Glutamatergic neuron (in vitro differentiated cells): ENCODE data around the gene ARF5. TPM values are rescaled to one million over a fixed set of nuclear protein-coding genes. Genes with fewer than 3 reads are reported as not detected.

Experiments
- DNase-seq: peaks from one replicate; pipeline ENCODE4 v3.0.0; 2022
- H3K27ac Mint-ChIP-seq: one replicate; pipeline ENCODE4 v1.8.0; 2020; ENCODE audit warnings: mild to moderate bottlenecking, mixed read lengths, inconsistent platforms; ENCODE audit not compliant: unreplicated experiment
- H3K27me3 Mint-ChIP-seq: one replicate; pipeline ENCODE4 v1.8.0; 2020; ENCODE audit warnings: mild to moderate bottlenecking, moderate library complexity, mixed read lengths, inconsistent platforms; ENCODE audit not compliant: unreplicated experiment
- H3K36me3 Mint-ChIP-seq: one replicate; pipeline ENCODE4 v1.8.0; 2020; ENCODE audit warnings: mild to moderate bottlenecking, mixed read lengths, inconsistent platforms; ENCODE audit not compliant: unreplicated experiment
- H3K4me1 Mint-ChIP-seq: one replicate; pipeline ENCODE4 v1.8.0; 2020; ENCODE audit warnings: mild to moderate bottlenecking, low read depth, mixed read lengths, inconsistent platforms; ENCODE audit not compliant: unreplicated experiment
- H3K4me3 Mint-ChIP-seq: one replicate; pipeline ENCODE4 v1.8.0; 2020; ENCODE audit warnings: mild to moderate bottlenecking, mixed read lengths, inconsistent platforms; ENCODE audit not compliant: unreplicated experiment
- H3K9me3 Mint-ChIP-seq: one replicate; pipeline ENCODE4 v1.8.0; 2020; ENCODE audit warnings: mild to moderate bottlenecking, moderate library complexity, mixed read lengths, inconsistent platforms; ENCODE audit not compliant: unreplicated experiment
- total RNA-seq: library from RNA; stranded (reverse); fragmentation: NEBNext Ultra II Directional; extraction: Animal tissue kit (Norgen Biotek cat#: 25700); gene quantifications from one replicate; pipeline ENCODE4 v1.2.1, GENCODE V29; 2021; ENCODE audit not compliant: unreplicated experiment
- TF ChIP-seq, protein P1 (sequence below): fragments of 200-600 bp; sonication (generic); IDR thresholded peaks from one replicate; pipeline ENCODE4 v1.5.0; 2021; ENCODE audit not compliant: partially characterized antibody, unreplicated experiment

ARF5 gene
- total RNA-seq, 1 donor from 2014 or later = 137 TPM

DNA sequence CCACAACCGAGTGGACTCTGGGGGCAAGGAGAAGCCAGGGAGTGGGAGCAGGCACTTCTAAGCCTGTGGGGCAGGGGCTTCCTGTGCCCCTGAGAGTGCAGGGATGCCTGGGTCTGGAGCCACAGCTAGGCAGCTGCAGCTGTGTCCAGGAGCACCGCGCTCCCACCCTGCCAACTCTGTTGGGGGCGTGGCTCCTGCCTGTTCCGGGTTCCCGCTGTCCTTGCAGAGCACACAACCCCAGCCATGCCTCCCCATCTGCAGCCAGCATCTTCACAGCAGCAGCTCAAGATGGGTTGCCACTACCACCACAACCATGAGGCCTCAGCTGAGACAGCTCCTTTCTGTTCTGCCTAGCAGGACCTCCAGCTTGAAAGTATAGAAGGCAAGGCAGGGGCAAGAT is 21.1 kb downstream of the ARF5 start:
- no peak for DNase-seq
- no peak overlapping the region for H3K4me3 Mint-ChIP-seq
- peaks cover 8% of the 10 kb centered on the region for H3K9me3 Mint-ChIP-seq

DNA sequence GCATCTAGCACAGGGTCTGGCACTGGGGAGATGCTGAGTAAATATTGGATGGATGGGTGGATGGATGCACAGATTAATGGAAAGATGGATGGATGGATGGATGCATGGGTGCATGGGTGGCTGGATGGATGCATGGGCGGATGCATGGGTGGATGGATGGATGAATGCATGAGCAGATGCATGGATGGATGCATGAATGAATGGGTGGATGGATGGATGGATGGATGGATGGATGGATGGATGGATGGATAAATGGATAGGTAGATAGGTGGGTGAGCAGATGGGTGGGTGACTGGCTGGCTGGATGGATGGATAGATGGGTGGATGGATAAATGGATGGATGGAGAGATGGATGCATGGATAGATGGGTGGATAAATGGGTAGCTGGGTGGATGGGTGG is 24.1 kb downstream of the ARF5 start:
- peaks cover 9% of the 10 kb centered on the region for H3K27me3 Mint-ChIP-seq
- no peak for DNase-seq
- peaks cover 23% of the 10 kb centered on the region for H3K36me3 Mint-ChIP-seq

More for the DNA sequence above, 21.1 kb downstream of the ARF5 start:
- Mint-ChIP-seq H3K36me3 (peaks cover 33% of the 10 kb centered on the region), H3K27me3 (peaks cover 10% of the 10 kb centered on the region), H3K4me1 (no peaks in the 10 kb centered on the region), H3K27ac (no peak overlapping the region)
- TF ChIP-seq, protein P1, sequence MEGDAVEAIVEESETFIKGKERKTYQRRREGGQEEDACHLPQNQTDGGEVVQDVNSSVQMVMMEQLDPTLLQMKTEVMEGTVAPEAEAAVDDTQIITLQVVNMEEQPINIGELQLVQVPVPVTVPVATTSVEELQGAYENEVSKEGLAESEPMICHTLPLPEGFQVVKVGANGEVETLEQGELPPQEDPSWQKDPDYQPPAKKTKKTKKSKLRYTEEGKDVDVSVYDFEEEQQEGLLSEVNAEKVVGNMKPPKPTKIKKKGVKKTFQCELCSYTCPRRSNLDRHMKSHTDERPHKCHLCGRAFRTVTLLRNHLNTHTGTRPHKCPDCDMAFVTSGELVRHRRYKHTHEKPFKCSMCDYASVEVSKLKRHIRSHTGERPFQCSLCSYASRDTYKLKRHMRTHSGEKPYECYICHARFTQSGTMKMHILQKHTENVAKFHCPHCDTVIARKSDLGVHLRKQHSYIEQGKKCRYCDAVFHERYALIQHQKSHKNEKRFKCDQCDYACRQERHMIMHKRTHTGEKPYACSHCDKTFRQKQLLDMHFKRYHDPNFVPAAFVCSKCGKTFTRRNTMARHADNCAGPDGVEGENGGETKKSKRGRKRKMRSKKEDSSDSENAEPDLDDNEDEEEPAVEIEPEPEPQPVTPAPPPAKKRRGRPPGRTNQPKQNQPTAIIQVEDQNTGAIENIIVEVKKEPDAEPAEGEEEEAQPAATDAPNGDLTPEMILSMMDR = no peak

DNA sequence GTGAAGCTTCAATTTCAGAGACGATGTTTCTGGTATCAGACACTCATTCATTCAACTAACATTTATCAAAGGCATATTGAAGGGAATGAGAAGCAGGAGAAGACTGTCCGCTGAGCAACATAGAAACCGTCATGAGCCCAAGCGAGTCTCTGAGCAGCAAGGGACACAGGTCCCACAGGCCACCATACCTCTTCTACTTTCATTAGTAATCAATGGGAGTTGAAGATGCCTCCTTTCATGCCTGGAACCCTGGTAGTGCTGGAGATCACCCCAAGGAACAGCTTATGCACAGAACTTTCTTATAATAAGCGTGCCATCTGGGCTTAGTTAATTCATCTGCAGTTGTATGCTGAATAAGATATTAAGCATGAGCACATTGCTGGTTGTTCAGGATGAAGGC is 28.5 kb downstream of the ARF5 start:
- TF ChIP-seq, protein P1 = no peak
- Mint-ChIP-seq H3K27me3 (peaks cover 18% of the 10 kb centered on the region), H3K4me3 (no peak overlapping the region), H3K27ac (no peak overlapping the region), H3K9me3 (peaks cover 7% of the 10 kb centered on the region), H3K36me3 (peaks cover 10% of the 10 kb centered on the region), H3K4me1 (peaks cover 8% of the 10 kb centered on the region)
- DNase-seq = no peak

More for the DNA sequence above, 24.1 kb downstream of the ARF5 start:
- Mint-ChIP-seq H3K27ac (no peak overlapping the region), H3K4me1 (no peaks in the 10 kb centered on the region), H3K9me3 (peaks cover 7% of the 10 kb centered on the region), H3K4me3 (no peak overlapping the region)
- TF ChIP-seq, protein P1 = no peak

DNA sequence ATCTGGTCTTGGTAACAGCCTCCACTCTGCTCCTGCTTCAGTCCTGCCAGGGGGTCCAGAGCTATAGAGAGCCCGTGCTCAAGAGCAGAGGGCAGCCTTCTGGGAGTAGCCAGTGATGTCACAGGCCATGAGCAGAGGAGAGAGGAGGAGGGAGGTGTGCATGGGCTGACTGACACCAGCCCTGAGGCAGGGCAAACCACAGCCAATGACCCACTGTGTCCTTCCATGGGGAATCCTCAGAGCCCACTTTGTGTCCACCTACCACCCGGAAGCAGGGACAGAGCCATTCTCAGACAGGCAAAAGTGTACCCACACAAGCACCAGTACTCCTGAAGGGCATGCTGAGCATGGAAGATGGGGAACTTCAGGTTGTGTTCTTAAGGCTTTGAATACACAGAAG is 29.8 kb downstream of the ARF5 start, which contains the start of gene PAX4:
PAX4 (minus strand) TSS at position 101 of the 400 bp plus-strand sequence. CDS start 2,214 bp downstream, outside the sequence.
- TF ChIP-seq, protein P1 = no peak
- H3K4me1 Mint-ChIP-seq = peaks cover 8% of the 10 kb centered on the region
- H3K27me3 Mint-ChIP-seq = peaks cover 16% of the 10 kb centered on the region
- no peaks in the 10 kb centered on the region for H3K36me3 Mint-ChIP-seq
- H3K27ac Mint-ChIP-seq = no peak within 1 kb of the TSS
- no peak within 1 kb of the TSS for H3K4me3 Mint-ChIP-seq
- peaks cover 4% of the 10 kb centered on the region for H3K9me3 Mint-ChIP-seq
- no peak for DNase-seq

DNA sequence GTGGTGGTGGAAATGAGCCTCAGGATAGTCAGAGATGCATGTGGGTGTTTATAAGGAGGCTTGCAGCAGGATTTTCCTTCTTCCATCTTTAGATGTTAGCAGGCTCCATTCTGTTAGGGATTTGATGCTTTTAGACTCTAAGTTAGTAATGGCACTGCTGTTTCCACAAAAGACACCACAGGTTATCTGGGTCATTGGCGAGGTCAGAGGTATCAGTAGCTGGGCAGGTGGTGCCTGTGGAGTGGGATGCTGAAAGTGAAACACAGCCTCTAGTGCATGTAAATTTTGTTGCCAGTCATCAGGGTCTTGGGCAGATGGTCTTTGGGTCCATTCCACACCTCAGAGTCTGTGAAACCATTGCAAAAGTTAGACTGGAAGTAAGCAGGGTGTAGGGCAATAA is 30.6 kb downstream of the ARF5 start:
- TF ChIP-seq, protein P1 = no peak
- peaks cover 4% of the 10 kb centered on the region for H3K9me3 Mint-ChIP-seq
- no peak overlapping the region for H3K27ac Mint-ChIP-seq
- H3K27me3 Mint-ChIP-seq = peaks cover 12% of the 10 kb centered on the region
- H3K4me1 Mint-ChIP-seq = peaks cover 8% of the 10 kb centered on the region
- H3K36me3 Mint-ChIP-seq = no peaks in the 10 kb centered on the region
- no peak overlapping the region for H3K4me3 Mint-ChIP-seq
- no peak for DNase-seq
